Measurements from ENCODE around the gene XCL1. TPM values are rescaled to one million over a fixed set of nuclear protein-coding genes. Genes with fewer than 3 reads are reported as not detected.
"Not testable (repeated sequence)": the region's sequence is repeated elsewhere in the genome, so short reads cannot be mapped to it uniquely, and the experiment has no call there.

XCL1 gene, protein sequence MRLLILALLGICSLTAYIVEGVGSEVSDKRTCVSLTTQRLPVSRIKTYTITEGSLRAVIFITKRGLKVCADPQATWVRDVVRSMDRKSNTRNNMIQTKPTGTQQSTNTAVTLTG
- 10 to 100 TPM; 34.1 to 57.5 (median 43.8) TPM for total RNA-seq

DNA sequence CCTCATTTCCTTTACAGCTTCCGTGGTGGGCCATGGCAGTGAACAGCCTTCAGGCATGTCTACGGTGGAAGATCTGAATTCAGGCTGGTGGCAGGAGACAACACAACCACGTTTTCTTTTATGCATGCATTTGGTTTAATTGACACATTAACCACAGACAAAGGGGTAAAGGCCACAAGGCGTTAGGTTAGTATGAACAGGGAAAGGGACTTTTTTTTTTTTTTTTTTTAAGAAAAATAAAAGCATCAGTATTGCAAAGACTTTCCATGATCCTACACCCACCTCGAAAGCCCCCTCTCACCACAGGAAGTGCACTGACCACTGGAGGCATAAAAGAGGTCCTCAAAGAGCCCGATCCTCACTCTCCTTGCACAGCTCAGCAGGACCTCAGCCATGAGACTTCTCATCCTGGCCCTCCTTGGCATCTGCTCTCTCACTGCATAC, at the start of gene XCL1:
TSS of gene XCL1 (plus strand) at position 361 of the 444 bp plus-strand sequence. CDS start at position 394, 33 bp downstream.
- ATAC-seq (peak; percentile 50 to 60), DNase-seq (peak; percentile 6)
- not testable (repeated sequence) for H3K27me3 Mint-ChIP-seq (ENCODE audit: low read depth); H3K36me3 Mint-ChIP-seq (ENCODE audit: insufficient read depth); H3K4me1 Mint-ChIP-seq (ENCODE audit: low read depth); H3K9me3 Mint-ChIP-seq
- peak within 1 kb of the TSS; percentile 71 for H3K4me3 Mint-ChIP-seq

DNA sequence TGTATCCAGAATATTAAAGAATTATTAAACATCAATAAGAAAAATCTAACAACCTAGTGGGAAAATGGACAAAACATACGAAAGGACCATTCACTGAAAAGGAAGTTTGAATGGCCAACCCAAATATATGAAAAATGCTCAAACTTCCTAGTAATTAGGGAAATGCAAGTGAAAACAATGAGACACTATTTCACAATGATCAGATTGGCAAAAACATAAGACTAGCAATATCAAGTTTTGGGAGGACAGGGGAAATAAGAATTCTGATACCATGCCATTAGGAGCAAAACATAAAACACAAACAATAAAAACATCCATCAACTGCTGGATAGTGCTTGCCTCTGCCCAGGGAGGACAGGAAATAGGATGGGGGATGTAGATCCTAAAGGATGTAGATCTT, 46.9 kb upstream of the XCL1 start:
- DNase-seq: no peak
- H3K27me3 Mint-ChIP-seq (ENCODE audit: low read depth): no peaks in the 10 kb centered on the region
- ATAC-seq: no peak
- H3K9me3 Mint-ChIP-seq: peaks cover under 1% of the 10 kb centered on the region
- peaks cover 48% of the 10 kb centered on the region for H3K4me1 Mint-ChIP-seq (ENCODE audit: low read depth)
- no peaks in the 10 kb centered on the region for H3K36me3 Mint-ChIP-seq (ENCODE audit: insufficient read depth)
- no peak overlapping the region for H3K4me3 Mint-ChIP-seq

DNA sequence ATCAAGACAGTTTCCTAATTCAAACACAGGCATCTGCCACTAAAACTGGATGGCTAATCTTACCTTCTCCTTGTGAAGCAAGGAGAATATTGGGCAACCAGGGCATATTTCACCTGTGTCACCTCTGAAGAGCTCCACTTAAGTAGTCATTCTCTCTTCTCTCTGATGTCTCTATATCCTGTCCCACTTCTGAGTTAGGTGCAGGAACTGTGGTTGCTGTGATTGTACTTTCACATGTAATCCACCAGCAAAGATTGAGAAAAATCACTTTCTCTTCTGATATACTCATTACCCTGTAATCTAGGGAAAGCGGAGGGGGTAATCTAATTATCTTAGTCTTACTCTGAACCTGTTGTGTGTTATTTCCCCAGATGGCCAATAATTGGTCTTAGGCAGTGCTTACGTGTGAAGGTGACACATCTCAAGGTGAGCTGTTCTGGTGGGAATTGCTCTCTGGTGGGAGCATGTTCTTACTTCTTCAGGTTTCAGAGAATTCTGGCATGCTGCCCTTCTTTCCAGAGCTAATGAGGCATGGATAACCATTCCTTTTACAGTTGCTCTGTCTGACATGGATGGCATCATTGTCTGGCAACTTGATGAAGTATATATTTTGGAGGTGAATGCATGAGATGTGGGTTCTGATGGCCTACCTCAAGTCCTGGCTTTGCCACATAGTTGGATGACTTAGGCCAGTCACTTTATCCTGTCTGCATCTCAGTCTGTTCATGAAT, 44.6 kb upstream of the XCL1 start:
- ATAC-seq: peak; percentile 86 to 91
- no peaks in the 10 kb centered on the region for H3K27me3 Mint-ChIP-seq (ENCODE audit: low read depth)
- H3K9me3 Mint-ChIP-seq: no peaks in the 10 kb centered on the region
- H3K4me1 Mint-ChIP-seq (ENCODE audit: low read depth): peaks cover 67% of the 10 kb centered on the region
- no peak for DNase-seq
- no peak overlapping the region for H3K4me3 Mint-ChIP-seq
- peaks cover 1% of the 10 kb centered on the region for H3K36me3 Mint-ChIP-seq (ENCODE audit: insufficient read depth)

DNA sequence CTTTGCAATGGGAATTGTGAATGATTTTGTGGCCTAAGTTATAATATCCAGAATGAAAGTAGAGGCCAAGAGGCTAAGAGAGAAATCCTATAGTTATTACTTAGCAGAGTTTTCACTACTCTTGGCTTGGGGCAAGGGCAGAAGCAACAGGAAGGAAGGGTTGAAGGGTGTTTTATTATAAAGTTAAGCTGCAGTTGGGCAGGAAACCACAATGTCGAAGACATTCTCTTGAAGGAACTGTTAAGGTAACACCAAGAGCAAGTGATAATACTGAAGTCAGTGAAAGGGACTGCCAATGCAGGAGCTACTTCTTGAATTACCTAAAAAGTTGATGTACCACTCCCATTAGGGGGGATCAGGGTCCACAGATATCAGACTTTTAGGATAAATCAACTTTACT, 40.9 kb upstream of the XCL1 start:
- H3K36me3 Mint-ChIP-seq (ENCODE audit: insufficient read depth): peaks cover 1% of the 10 kb centered on the region
- no peak for DNase-seq
- H3K4me3 Mint-ChIP-seq: peak overlapping the region; percentile 57
- H3K27me3 Mint-ChIP-seq (ENCODE audit: low read depth): no peaks in the 10 kb centered on the region
- H3K9me3 Mint-ChIP-seq: no peaks in the 10 kb centered on the region
- peaks cover 73% of the 10 kb centered on the region for H3K4me1 Mint-ChIP-seq (ENCODE audit: low read depth)
- no peak for ATAC-seq

DNA sequence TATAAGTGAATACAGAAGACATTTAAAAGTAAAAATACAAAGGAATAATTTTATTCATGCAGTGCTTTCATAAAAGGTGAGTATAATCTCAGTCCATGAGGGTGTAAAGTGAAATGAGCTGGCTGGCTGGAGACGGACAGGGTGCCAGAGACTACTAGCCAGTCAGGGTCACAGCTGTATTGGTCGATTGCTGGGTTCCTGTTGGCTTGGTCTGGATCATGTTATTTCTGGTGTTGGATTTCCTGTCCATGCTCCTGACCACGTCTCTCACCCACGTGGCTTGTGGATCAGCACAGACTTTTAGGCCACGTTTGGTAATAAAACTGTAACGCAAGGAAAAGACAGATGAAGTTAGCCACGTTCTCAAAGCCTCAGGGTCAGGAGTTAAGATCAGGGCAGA, 35.6 kb upstream of the XCL1 start:
- not testable (repeated sequence) for H3K4me3 Mint-ChIP-seq; H3K36me3 Mint-ChIP-seq (ENCODE audit: insufficient read depth); H3K27me3 Mint-ChIP-seq (ENCODE audit: low read depth); H3K9me3 Mint-ChIP-seq; DNase-seq; ATAC-seq
- peaks cover 33% of the 10 kb centered on the region for H3K4me1 Mint-ChIP-seq (ENCODE audit: low read depth)

DNA sequence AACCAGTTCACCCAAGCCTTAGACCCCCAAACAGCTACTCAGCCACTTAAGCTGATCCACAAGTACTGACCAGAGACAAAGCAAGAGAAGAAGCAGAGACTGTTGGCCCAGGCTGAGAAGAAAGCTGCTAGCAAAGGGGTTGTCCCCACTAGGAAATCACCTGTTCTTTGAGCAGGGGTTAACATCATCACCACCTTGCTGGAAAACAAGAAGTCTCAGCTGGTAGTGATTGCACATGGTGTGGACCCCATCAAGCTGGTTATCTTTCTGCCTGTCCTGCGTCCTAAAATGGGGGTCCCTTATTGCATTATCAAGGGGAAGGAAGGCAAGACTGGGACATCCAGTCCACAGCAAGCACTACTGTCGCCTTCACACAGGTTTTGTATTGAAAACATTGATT, 33.4 kb upstream of the XCL1 start:
- H3K4me1 Mint-ChIP-seq (ENCODE audit: low read depth): peaks cover 16% of the 10 kb centered on the region
- H3K4me3 Mint-ChIP-seq; ATAC-seq; H3K36me3 Mint-ChIP-seq (ENCODE audit: insufficient read depth); H3K27me3 Mint-ChIP-seq (ENCODE audit: low read depth); H3K9me3 Mint-ChIP-seq; DNase-seq: not testable (repeated sequence)

DNA sequence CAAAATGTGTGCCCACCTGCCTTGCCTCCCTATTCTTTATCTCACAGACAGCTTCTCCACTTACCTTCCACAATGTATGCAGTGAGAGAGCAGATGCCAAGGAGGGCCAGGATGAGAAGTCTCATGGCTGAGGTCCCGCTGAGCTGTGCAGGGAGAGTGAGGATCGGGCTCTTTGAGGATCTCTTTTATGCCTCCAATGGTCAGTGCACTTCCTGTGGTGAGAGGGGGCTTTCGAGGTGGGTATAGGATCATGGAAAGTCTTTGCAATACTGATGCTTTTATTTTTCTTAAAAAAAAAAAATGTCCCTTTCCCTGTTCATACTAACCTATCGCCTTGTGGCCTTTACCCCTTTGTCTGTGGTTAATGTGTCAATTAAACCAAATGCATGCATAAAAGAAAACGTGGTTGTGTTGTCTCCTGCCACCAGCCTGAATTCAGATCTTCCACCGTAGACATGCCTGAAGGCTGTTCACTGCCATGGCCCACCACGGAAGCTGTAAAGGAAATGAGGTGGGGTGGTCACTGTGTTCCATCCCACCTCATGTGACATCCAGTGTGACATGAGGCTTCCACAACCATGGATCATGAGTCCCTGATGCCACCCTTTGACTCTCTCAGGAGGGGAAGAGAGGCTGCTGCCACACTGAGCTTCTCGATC, 32.4 kb upstream of the XCL1 start, which contains the start of gene XCL2:
TSS of gene XCL2 (minus strand) at position 158 of the 659 bp plus-strand sequence. CDS start at position 125, 33 bp downstream.
- DNase-seq; H3K36me3 Mint-ChIP-seq (ENCODE audit: insufficient read depth); H3K27me3 Mint-ChIP-seq (ENCODE audit: low read depth); H3K9me3 Mint-ChIP-seq: not testable (repeated sequence)
- Mint-ChIP-seq H3K4me3 (peak within 1 kb of the TSS; percentile 75), H3K4me1 (ENCODE audit: low read depth) (peaks cover 15% of the 10 kb centered on the region)
- ATAC-seq: peak in 1 of 2 donors; percentile 58

DNA sequence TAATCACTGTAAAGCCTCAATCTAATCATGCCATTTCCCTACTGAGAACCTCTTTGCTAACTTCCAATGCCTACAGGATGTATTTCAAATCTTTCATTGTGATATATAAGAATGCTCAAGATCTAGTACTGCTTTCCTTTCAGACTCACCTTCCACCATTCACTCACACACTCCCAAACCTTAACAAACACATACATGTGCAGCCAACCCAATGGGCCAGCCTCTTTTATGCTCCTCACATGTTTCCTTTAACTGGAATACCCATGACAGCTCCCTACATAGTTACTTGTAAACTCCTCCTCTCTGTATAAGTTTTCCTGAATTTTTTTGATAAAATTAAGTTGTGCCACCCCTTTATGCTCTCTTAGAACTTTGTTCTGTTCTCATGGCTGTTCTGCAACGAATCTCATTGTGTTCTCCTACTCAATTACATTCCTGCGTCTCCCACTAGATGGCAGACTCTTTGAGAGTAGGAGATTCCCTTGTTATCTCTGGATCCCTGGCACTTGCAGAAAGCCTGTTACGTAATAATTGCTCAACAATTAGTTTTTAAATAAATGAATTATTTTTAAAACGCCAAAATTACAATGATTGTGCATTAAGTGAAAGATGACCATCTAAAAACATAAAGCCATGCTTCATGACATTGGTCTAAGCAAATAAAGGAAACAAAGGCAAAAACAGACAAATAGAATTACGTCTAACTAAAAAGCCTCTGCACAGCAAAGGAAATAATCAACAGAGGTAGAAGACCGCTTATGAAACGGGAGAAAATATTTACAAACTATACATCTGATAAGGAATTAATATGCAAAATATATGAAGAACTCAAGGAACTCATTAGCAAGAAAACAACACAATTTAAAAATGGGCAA, 30.5 kb upstream of the XCL1 start:
- not testable (repeated sequence) for H3K27me3 Mint-ChIP-seq (ENCODE audit: low read depth); H3K36me3 Mint-ChIP-seq (ENCODE audit: insufficient read depth); ATAC-seq; H3K9me3 Mint-ChIP-seq; DNase-seq; H3K4me3 Mint-ChIP-seq
- peaks cover 10% of the 10 kb centered on the region for H3K4me1 Mint-ChIP-seq (ENCODE audit: low read depth)

DNA sequence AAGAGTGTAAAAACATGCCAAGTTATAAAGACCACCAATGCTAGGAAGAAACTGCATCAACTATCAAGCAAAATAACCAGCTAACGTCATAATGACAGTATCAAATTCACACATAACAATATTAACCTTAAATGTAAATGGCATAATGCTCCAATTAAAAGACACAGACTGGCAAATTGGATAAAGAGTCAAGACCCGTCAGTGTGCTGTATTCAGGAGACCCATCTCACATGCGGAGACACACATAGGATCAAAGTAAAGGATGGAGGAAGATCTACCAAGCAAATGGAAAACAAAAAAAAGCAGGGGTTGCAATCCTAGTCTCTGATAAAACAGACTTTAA, 29.9 kb upstream of the XCL1 start:
- not testable (repeated sequence) for H3K27me3 Mint-ChIP-seq (ENCODE audit: low read depth); H3K36me3 Mint-ChIP-seq (ENCODE audit: insufficient read depth); H3K9me3 Mint-ChIP-seq; H3K4me3 Mint-ChIP-seq; DNase-seq; ATAC-seq
- H3K4me1 Mint-ChIP-seq (ENCODE audit: low read depth): peaks cover 10% of the 10 kb centered on the region

DNA sequence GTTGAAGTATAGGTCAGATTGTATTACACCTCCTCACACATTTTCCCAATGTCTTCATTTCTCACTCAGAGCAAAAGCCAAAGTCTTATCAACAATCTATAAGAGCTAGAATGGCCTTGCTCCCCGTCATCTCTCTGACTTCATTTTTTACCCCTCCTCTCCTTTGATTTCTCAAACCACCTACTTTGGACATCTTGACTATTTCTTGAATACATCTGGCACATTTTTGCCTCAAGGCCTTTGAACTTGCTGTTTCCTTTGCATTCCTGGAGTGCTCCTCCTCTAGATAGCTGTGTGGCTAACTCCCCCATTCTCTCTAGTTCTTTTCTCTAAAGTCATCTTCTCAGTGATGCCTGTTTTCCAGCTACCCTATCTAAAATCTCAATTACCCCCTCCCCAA, 25.4 kb upstream of the XCL1 start:
- Mint-ChIP-seq H3K9me3 (peaks cover 4% of the 10 kb centered on the region), H3K27me3 (ENCODE audit: low read depth) (no peaks in the 10 kb centered on the region), H3K4me3 (no peak overlapping the region), H3K4me1 (ENCODE audit: low read depth) (peaks cover 16% of the 10 kb centered on the region), H3K36me3 (ENCODE audit: insufficient read depth) (no peaks in the 10 kb centered on the region)
- DNase-seq (no peak), ATAC-seq (no peak)

DNA sequence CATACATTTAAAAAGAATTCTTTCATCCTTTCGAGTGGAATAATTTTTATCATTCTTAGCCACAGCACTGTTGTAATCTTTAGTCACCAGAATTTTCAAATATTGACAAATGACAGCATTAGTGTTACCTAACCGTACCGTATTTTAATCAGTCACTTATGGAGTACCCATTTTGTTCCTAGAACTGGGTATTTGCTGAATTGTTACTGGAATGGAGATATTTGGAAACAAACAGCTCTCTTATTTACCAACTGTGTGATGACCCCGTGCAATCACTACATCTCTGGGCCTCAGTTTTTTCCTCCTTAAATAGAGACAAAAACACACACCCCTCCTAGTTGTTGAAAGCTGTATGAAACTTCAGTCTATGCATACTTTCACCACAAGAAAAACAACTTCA, 24.7 kb upstream of the XCL1 start:
- ATAC-seq (no peak), DNase-seq (no peak)
- no peaks in the 10 kb centered on the region for H3K27me3 Mint-ChIP-seq (ENCODE audit: low read depth)
- H3K4me1 Mint-ChIP-seq (ENCODE audit: low read depth): peaks cover 20% of the 10 kb centered on the region
- H3K9me3 Mint-ChIP-seq: peaks cover 4% of the 10 kb centered on the region
- no peak overlapping the region for H3K4me3 Mint-ChIP-seq
- no peaks in the 10 kb centered on the region for H3K36me3 Mint-ChIP-seq (ENCODE audit: insufficient read depth)

DNA sequence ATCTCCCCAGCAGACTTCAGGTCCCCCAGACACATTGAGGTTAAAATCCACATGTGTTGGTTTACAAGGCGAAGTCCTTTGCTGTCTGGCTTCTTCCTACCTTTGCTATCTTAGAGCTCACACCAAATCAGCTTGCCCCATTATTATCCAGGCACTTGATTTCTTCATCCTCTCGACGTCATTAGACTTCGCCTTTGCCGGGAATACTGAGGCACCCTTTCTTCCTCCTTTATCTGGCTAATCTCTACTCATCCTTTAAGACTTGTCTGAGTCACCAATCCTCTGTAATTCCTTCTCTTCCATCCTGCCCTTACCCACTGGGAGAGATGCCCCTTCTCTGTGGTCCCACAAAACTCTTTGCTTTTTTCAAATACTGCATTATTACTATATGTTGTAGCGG, 23.4 kb upstream of the XCL1 start:
- peaks cover 26% of the 10 kb centered on the region for H3K4me1 Mint-ChIP-seq (ENCODE audit: low read depth)
- H3K36me3 Mint-ChIP-seq (ENCODE audit: insufficient read depth): no peaks in the 10 kb centered on the region
- no peaks in the 10 kb centered on the region for H3K9me3 Mint-ChIP-seq
- no peaks in the 10 kb centered on the region for H3K27me3 Mint-ChIP-seq (ENCODE audit: low read depth)
- H3K4me3 Mint-ChIP-seq: no peak overlapping the region
- no peak for DNase-seq
- no peak for ATAC-seq

DNA sequence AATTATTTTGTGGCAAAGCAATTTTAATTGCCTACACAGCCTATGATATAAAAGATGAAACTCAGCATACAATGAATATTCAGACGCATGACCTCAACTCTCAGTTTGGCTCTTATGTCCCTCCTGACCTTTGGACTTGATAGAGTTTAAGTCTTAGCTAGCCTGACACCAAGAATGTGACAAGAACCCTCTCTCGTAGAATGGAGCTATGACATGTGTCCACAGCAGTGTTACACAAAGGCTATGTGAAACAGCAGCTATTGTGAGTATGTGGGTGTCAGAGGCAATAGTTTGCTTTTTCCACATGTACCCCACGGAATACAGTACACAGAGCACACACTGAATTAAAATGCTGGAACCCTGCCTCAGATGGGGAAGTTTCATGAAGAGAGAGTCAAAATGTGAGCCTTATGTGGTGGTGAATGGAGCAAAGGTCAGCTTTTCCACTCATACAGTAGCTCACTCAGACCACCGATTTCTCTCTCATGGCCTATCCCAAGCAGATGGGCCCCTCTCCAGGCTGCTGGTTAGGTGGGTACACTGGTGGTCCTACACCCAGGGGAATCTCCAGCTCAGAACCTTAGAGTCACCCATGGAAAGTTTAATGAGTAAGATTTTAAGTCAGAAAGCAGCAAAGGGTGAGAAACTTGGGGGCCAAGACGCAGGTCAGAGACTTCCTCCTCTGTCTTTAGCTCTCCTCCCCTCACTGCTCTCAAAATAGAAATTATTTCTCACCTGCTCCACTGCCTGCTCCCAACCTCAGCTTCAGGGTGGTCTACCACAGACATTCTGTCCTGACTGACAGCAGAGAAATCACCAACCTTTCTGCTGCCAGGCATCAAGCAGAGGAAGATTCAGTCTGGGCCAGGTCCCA, 22.5 kb upstream of the XCL1 start:
- Mint-ChIP-seq H3K27me3 (ENCODE audit: low read depth) (no peaks in the 10 kb centered on the region), H3K36me3 (ENCODE audit: insufficient read depth) (no peaks in the 10 kb centered on the region), H3K4me3 (no peak overlapping the region), H3K4me1 (ENCODE audit: low read depth) (peaks cover 27% of the 10 kb centered on the region), H3K9me3 (no peaks in the 10 kb centered on the region)
- DNase-seq: no peak
- peak; percentile 51 to 55 for ATAC-seq

Data from activated T-cell treated with anti-CD3 and anti-CD28 coated beads, Interleukin-2, amount 50 U/mL, for 4 hours (primary cell).